HG03103 (cell line): Measurements from ENCODE around the gene SPIRE2.
A peak's percentile ranks its signal among the peaks of the same experiment; 100 is the strongest.
"Not testable (repeated sequence)": the region's sequence is repeated elsewhere in the genome, so short reads cannot be mapped to it uniquely, and the experiment has no call there.

Experiments used
- ATAC-seq: cut with Tn5 transposase; IDR thresholded peaks from one replicate; pipeline ENCODE4 v1.9.1; 2021; ENCODE audit warnings: low read depth; ENCODE audit not compliant: unreplicated experiment

Gene SPIRE2

GRCh38 chr16:89863741-89864526, 35.7 kb downstream of the SPIRE2 start:
- ATAC-seq, result no peak

DNA sequence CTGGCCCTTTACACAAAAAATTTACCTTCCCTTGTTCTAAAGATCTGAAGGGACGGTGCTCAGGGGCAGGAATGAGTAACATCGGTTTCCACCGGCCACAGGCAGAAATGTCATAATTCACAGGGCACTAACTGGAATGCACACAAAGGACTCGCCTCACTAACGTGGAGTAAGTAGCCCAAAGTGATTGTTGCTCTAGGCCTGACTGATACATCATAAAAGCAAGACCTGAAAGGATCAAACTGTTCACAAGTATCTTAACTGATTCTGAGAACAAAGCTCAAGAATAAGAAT, 36.2 kb downstream of the SPIRE2 start:
- ATAC-seq, result no peak

DNA sequence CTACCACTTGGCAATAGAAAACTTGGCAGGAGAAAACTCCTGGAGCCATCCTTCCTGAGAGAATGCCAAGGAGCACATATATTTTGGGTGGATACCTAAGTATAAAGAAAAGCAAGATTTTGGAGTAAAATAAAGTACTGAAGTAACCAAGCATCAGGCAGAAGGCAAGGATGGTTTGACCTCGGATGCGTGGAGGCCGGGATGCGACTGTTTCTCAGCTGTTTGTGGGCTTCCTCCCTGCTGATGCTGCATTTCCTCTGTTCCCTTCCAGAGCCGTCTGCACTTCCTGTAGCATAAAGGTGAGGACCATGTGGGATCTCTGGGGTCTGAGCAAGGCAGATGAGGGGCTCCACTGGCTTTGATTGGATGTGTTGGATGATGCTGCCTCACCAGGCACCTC, 39.6 kb downstream of the SPIRE2 start:
- no peak for ATAC-seq

GRCh38 chr16:89869911-89870310, 41.6 kb downstream of the SPIRE2 start:
- no peak for ATAC-seq

DNA sequence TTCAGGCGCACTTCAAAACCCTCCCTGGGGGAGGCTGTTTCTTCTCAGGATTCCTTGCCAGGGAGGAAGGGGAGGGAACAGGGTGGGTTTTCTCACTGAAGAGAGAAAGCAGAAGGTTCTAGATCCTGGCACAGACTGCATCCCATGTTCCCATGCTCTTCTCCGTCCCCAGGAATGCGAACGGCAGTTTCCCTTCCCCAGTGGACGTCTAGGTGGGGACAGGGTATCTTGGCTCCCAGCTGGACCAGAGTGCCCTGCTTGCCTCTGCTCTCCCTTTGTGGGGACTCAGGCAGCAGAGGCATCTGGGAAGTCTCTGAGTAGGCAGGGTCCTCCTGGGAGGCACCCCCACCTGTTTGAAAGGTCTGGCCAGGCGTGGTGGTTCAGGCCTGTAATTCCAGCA, 42.2 kb downstream of the SPIRE2 start:
- ATAC-seq, result no peak

DNA sequence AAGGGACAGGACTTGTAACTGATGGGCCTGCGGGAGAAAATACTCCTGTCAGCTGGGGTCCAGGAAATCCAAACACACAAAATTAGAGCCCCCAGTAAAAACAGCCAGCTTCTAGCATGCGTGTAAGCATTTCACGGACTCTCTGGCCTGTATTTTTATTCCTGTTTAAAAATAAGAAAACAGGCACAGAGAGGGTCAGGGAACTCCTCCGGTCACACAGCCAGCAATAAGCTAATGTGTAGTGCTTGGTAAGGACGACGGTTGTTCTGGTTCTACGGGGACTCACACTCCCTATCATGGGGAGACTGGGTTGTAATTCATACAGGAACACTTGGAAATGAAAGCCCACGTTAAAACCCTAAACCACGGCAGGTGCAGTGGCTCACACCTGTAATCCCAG, 43.6 kb downstream of the SPIRE2 start:
- ATAC-seq, result no peak

- peak; percentile 32 for ATAC-seq
These were observed 45.1 kb downstream of the SPIRE2 start, which contains the start of gene TCF25 for GRCh38 chr16:89873109-89873971. TCF25 (plus strand) TSS chr16:89873592; CDS start chr16:89873668, 76 bp downstream.

- peak; percentile 55 for ATAC-seq
These were observed 45.9 kb downstream of the SPIRE2 start for GRCh38 chr16:89873972-89874689.

DNA sequence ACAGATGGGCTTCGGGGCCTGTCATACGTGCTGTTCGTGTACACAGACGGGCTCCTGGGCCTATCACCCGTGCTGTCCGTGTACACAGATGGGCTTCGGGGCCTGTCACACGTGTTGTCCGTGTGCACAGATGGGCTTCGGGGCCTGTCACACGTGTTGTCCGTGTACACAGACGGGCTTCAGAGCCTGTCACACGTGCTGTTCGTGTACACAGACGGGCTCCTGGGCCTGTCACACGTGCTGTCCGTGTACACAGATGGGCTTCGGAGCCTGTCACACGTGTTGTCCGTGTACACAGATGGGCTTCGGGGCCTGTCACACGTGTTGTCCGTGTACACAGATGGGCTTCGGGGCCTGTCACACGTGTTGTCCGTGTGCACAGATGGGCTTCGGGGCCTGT, 50.8 kb downstream of the SPIRE2 start:
- ATAC-seq, result not testable (repeated sequence)

- no peak for ATAC-seq
These were observed 52.4 kb downstream of the SPIRE2 start for GRCh38 chr16:89880477-89881367.

- no peak for ATAC-seq
These were observed 53.1 kb downstream of the SPIRE2 start for GRCh38 chr16:89881368-89881730.

DNA sequence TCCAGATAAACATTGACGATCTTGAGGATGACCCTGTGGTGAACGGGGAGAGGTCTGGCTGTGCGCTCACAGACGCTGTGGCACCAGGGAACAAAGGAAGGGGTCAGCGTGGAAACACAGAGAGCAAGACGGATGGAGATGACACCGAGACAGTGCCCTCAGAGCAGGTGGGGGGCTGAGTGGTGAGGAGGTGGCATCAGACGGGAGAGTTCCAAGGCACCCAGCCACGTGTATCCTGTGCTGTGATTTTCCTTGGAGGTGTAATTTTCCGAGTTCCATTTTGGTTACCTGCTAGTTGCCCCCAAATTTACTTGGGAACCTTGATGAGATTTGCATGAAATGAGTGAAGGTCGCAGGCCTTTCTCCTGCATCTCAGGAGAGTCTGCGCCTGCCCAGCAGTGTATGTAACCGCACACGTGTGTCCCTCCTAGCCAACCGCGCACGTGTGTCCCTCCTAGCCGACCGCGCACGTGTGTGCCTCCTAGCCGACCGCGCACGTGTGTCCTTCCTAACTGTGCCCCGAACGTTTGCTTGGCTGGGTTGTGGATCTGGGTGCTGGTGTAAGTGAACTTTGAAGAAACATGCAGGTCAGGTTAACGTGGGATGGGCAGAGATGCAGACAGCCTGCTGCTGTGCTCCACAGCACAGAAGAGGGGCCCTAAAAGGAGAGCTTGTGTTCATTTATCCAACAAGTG, 55.2 kb downstream of the SPIRE2 start:
- no peak for ATAC-seq

- ATAC-seq, result no peak
These were observed 55.8 kb downstream of the SPIRE2 start for GRCh38 chr16:89884041-89884421.

DNA sequence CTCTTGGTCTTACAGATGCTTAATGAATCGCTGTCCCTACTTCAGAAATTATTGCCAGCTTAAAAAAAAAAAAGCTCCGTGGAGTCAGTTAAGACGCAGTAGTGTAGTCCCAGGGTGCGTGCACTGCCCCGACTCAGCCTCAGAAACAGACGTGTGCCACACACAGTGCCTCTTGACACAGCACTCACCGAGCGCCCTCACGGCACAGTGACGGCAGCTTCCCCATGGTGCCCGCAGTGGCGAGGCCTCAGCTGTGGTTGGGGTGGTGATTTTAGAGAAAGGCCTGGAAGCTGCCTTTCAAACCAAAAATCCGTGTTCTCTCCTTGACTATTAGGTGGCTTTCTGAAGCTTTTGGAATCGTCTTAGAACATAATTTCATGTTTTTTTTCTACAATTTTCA, 59.0 kb downstream of the SPIRE2 start:
- ATAC-seq, result no peak

DNA sequence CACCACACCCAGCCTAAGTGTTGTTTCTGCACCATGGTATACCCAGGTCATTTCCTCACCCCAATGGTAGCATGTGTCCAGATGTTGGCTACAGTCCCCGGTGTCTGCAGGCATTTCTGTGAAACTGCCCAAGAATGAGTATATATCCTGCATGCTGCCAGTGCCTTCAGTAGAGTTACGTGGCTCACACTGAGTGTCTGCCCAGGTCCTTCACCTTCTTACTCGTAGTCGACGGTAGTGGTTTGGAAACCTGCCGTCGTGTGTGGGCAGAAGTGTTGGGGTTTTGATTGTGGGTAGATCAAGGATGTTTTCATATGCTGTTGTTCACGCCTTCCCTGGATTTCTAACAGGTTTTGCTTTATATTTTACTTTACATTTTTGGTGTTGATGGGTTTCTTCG, 61.9 kb downstream of the SPIRE2 start:
- no peak for ATAC-seq

DNA sequence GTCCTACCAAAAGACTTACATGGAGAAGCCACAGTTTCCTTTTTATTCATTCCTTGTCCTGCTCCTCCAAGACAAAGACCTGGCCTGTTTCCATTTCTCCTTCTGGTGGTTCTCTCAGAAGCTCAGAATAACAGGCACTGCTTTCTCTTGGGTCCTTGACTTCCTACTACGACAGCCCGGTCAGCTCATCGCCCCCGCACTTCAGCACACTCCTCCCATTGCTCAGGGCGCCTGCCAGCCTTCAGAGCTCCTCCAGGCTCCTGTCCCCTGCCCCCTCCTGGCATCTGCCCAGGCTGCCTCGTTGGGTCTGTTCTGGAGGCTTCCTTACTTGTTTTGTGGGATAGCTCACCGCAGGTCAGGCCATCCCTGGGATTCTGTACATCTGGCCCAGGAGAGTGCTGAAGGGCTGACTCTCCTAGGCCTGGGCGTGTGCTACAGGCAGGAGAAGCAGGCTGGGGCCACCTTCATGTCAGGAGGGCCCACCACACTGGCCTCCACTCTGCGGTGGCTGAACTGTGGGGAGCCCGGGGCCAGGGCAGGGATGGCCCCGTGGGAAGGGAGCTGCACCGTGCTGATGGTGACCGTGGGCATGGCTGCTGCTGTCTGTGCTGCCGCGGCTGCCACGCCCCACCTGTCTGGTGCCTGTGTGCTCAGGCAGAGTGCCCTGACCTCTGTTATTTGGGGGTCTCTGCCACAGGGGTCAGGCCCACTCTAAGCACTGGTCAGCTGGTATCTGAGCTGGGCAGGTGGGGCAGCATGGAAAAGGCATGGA, 62.8 kb downstream of the SPIRE2 start:
- no peak for ATAC-seq

DNA sequence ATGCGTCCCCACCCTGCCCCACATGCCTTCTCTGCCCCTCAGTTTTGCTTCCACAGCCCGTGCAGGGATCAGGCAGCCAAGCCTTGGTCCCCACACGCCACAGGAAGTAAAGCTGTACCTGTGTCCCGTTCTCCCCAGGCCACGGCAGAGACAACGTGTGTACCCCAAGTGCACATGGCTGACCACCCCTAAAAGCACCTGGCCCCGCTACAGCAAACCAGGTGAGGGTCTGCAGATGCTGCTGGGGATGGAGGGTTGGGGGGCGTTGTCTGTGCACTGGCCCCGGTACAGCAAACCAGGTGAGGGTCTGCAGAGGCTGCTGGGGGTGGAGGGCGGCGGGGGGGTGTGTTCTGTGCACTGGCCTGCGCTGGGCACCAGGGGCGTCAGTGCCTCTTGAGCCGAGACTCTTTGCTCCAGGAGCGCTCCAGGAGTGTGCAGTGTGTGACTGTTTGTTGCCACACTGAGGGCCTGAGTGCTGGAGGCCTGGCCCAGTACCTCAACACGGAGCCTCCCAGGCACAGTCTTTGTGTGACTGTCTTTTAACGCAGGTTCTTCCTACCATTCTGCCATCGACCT, 63.9 kb downstream of the SPIRE2 start:
- ATAC-seq, result no peak

GRCh38 chr16:89892635-89893034, 64.4 kb downstream of the SPIRE2 start:
- ATAC-seq, result no peak
